ENCODE data around the gene TRPM8.

The TRPM8 gene

DNA sequence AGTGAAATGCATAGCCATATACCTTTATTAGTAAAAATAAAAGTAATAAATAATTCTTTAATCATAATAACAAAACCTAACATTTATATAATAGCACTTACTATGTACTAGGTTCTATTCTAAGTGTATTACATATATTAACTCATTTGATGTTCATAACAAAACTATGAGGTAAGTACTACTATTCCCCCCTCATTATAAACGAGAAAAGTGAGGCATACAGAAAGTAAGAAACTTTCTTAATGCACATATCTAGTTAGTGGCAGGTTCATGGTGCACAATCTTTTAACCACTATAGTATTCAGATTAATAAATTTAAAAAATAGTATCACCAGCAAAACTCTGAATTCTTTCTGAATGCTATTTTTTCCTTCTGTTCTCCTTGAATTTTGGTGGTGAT lies 27.5 kb downstream of the TRPM8 start:
- Histone ChIP-seq H3K27ac (no peak overlapping the region), H3K4me1 (no peaks in the 10 kb centered on the region), H3K27me3 (ENCODE audit: control insufficient read depth, insufficient read depth, low read length) (no peaks in the 10 kb centered on the region), H3K79me2 (no peaks in the 10 kb centered on the region), H3K4me2 (ENCODE audit: low read length) (no peak overlapping the region), H3K36me3 (ENCODE audit: control insufficient read depth, insufficient read depth, low read length) (no peaks in the 10 kb centered on the region), H2AFZ (no peak overlapping the region), H3K9ac (no peak overlapping the region), H3K4me3 (ENCODE audit: low read depth, low read length) (no peak overlapping the region), H3K9me3 (ENCODE audit: control insufficient read depth, low read length) (no peaks in the 10 kb centered on the region)
- TF ChIP-seq CTCF (IDR thresholded peaks at IDR 0.05), result no peak

DNA sequence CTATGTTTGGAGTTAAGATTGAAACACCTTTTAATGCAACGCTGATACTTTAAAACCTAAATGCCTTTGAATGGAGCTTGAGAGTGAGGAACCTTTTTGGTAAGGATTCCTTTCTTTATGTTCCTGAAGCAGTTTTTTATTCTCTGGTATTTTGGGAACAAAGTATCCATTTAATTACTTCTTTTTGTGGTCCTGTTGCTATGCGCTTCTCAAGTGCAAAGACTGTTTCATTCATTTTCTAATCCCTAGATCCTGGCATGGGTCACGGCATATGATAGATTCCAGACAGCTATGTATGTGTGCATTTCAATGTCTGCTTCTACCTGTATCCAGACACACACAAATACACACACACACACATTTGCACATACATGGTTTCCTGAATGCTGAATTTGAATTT lies 28.0 kb downstream of the TRPM8 start:
- Histone ChIP-seq H3K36me3 (ENCODE audit: control insufficient read depth, insufficient read depth, low read length) (no peaks in the 10 kb centered on the region), H3K4me3 (ENCODE audit: low read depth, low read length) (no peak overlapping the region), H3K9ac (no peak overlapping the region), H3K4me2 (ENCODE audit: low read length) (no peak overlapping the region), H3K9me3 (ENCODE audit: control insufficient read depth, low read length) (no peaks in the 10 kb centered on the region), H2AFZ (no peak overlapping the region), H3K4me1 (no peaks in the 10 kb centered on the region), H3K27me3 (ENCODE audit: control insufficient read depth, insufficient read depth, low read length) (no peaks in the 10 kb centered on the region), H3K27ac (no peak overlapping the region), H3K79me2 (no peaks in the 10 kb centered on the region)
- no peak for TF ChIP-seq CTCF (IDR thresholded peaks at IDR 0.05)

GRCh38 chr2:233950078-233950825 lies 33.1 kb downstream of the TRPM8 start:
- no peak overlapping the region for H3K9ac ChIP-seq
- H3K4me2 ChIP-seq (ENCODE audit: low read length), result no peak overlapping the region
- no peaks in the 10 kb centered on the region for H3K36me3 ChIP-seq (ENCODE audit: control insufficient read depth, insufficient read depth, low read length)
- no peak overlapping the region for H3K4me3 ChIP-seq (ENCODE audit: low read depth, low read length)
- no peaks in the 10 kb centered on the region for H3K27me3 ChIP-seq (ENCODE audit: control insufficient read depth, insufficient read depth, low read length)
- no peaks in the 10 kb centered on the region for H3K79me2 ChIP-seq
- TF ChIP-seq CTCF (IDR thresholded peaks at IDR 0.05), result no peak
- H3K9me3 ChIP-seq (ENCODE audit: control insufficient read depth, low read length), result no peaks in the 10 kb centered on the region
- no peak overlapping the region for H2AFZ ChIP-seq
- H3K27ac ChIP-seq, result no peak overlapping the region
- H3K4me1 ChIP-seq, result no peaks in the 10 kb centered on the region

DNA sequence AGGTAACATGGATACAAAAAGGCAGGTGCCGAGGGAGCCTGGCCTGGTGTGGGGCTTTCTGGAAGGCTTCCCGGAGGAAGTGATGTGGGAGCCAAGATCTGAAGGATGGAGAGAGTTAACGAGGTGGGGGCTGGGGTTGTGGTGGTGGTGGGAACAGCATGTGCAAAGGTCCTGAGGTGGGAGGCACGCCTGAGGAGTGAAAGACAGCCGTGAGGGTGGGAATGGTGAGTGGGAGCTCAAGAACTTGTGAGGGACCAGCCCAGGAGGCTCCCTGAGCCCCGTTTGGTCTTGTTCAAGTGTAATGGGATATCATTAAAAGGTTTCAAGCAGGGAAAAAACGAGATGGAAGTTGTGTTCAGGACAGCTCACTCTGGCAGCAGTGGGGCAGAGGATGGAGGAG lies 35.2 kb downstream of the TRPM8 start:
- Histone ChIP-seq H3K27ac (no peak overlapping the region), H3K36me3 (ENCODE audit: control insufficient read depth, insufficient read depth, low read length) (no peaks in the 10 kb centered on the region), H3K79me2 (no peaks in the 10 kb centered on the region), H2AFZ (no peak overlapping the region), H3K27me3 (ENCODE audit: control insufficient read depth, insufficient read depth, low read length) (no peaks in the 10 kb centered on the region), H3K4me2 (ENCODE audit: low read length) (no peak overlapping the region), H3K4me3 (ENCODE audit: low read depth, low read length) (no peak overlapping the region), H3K9me3 (ENCODE audit: control insufficient read depth, low read length) (no peaks in the 10 kb centered on the region), H3K9ac (no peak overlapping the region), H3K4me1 (no peaks in the 10 kb centered on the region)
- no peak for TF ChIP-seq CTCF (IDR thresholded peaks at IDR 0.05)

All from parathyroid adenoma (tissue), 2 donors.